ENCODE measurements around the gene ILDR2.

ILDR2 gene

GRCh38 chr1:166920561-166921475, 54.5 kb downstream of the ILDR2 start:
- DNase-seq: no peak

- no peak for DNase-seq
Measured at GRCh38 chr1:166918956-166919316, 56.4 kb downstream of the ILDR2 start.

- no peak for DNase-seq
Measured at GRCh38 chr1:166918088-166918955, 57.0 kb downstream of the ILDR2 start.

GRCh38 chr1:166915941-166916340, 59.4 kb downstream of the ILDR2 start:
- no peak for DNase-seq

- DNase-seq: no peak
Measured at GRCh38 chr1:166915042-166915441, 60.3 kb downstream of the ILDR2 start.

GRCh38 chr1:166914111-166914510, 61.2 kb downstream of the ILDR2 start:
- no peak for DNase-seq

- no peak for DNase-seq
Measured at GRCh38 chr1:166911624-166912023, 63.7 kb downstream of the ILDR2 start.

GRCh38 chr1:166910396-166910994, 64.8 kb downstream of the ILDR2 start:
- peak; percentile 81 to 88 for DNase-seq

GRCh38 chr1:166908942-166909341, 66.4 kb downstream of the ILDR2 start:
- no peak for DNase-seq

GRCh38 chr1:166907763-166908162, 67.6 kb downstream of the ILDR2 start:
- no peak for DNase-seq

- no peak for DNase-seq
Measured at GRCh38 chr1:166907051-166907450, 68.3 kb downstream of the ILDR2 start.

- no peak for DNase-seq
Measured at GRCh38 chr1:166906647-166907046, 68.7 kb downstream of the ILDR2 start.

- no peak for DNase-seq
Measured at GRCh38 chr1:166905900-166906299, 69.4 kb downstream of the ILDR2 start.

GRCh38 chr1:166905136-166905535, 70.2 kb downstream of the ILDR2 start:
- DNase-seq: peak in 1 of 2 experiments; percentile 3

GRCh38 chr1:166903232-166903631, 72.1 kb downstream of the ILDR2 start:
- DNase-seq: no peak

- DNase-seq: peak; percentile 99
Measured at GRCh38 chr1:166902279-166902678, 73.1 kb downstream of the ILDR2 start.

- DNase-seq: no peak
Measured at GRCh38 chr1:166900987-166901386, 74.4 kb downstream of the ILDR2 start.

- DNase-seq: no peak
Measured at GRCh38 chr1:166899769-166900168, 75.6 kb downstream of the ILDR2 start.

- no peak for DNase-seq
Measured at GRCh38 chr1:166895766-166896165, 79.6 kb downstream of the ILDR2 start.

- no peak for DNase-seq
Measured at GRCh38 chr1:166889776-166890175, 85.6 kb downstream of the ILDR2 start.

GRCh38 chr1:166888373-166889111, 86.8 kb downstream of the ILDR2 start:
- DNase-seq: no peak

- no peak for DNase-seq
Measured at GRCh38 chr1:166884971-166885370, 90.4 kb downstream of the ILDR2 start.
